CD14-positive monocyte (primary cell): ENCODE measurements around the gene SMARCA4. TPM values are rescaled to one million over a fixed set of nuclear protein-coding genes. Genes with fewer than 3 reads are reported as not detected.
A peak's percentile ranks its signal among the peaks of the same experiment; 100 is the strongest.

Source experiments
- DNase-seq, 3 donors: peaks; one replicate each; pipeline ENCODE4 v3.0.0-alpha.2; 2011 to 2022
- H2AFZ ChIP-seq: 2 replicates; pipeline ENCODE4 v1.6.0; 2012; ENCODE audit warnings: mild to moderate bottlenecking, low read depth, low read length, inconsistent platforms; ENCODE audit not compliant: insufficient read depth, poor library complexity, severe bottlenecking
- H3K27ac ChIP-seq, 2 donors: 1 replicate in 1 of 2; 2 replicates in 1 of 2; pipeline ENCODE4 v1.5.1; 2012 to 2013; ENCODE audit warnings: low read length in 2 of 2, control low read depth in 1 of 2, inconsistent platforms in 1 of 2, low read depth in 1 of 2, mild to moderate bottlenecking in 1 of 2
- H3K27me3 ChIP-seq, 2 donors: one replicate each; pipeline versions ENCODE4 v1.6.0 to v1.6.1; 2011 to 2013; ENCODE audit warnings: low read length in 2 of 2; ENCODE audit not compliant: control insufficient read depth in 2 of 2, insufficient read depth in 2 of 2
- H3K36me3 ChIP-seq, 2 donors: replicated peaks in 1 of 2; 1 replicate in 1 of 2; 2 replicates in 1 of 2; pipeline versions ENCODE4 v1.5.1 to v1.6.1; 2012 to 2013; ENCODE audit warnings: low read length in 2 of 2, control low read depth in 1 of 2, inconsistent platforms in 1 of 2, mild to moderate bottlenecking in 1 of 2; ENCODE audit not compliant: insufficient read depth in 2 of 2, control insufficient read depth in 1 of 2
- H3K4me1 ChIP-seq, 2 donors: 1 replicate in 1 of 2; 2 replicates in 1 of 2; pipeline versions ENCODE4 v1.5.1 to v1.6.1; 2012 to 2013; ENCODE audit warnings: low read length in 2 of 2, control low read depth in 1 of 2, inconsistent platforms in 1 of 2, mild to moderate bottlenecking in 1 of 2, moderate library complexity in 1 of 2; ENCODE audit not compliant: insufficient read depth in 2 of 2, control insufficient read depth in 1 of 2
- H3K4me2 ChIP-seq: replicated peaks from 2 replicates; pipeline ENCODE3; 2012; ENCODE audit warnings: low read length, moderate library complexity, mild to moderate bottlenecking; ENCODE audit not compliant: poor library complexity, severe bottlenecking; ENCODE audit errors: extremely low read depth
- H3K4me3 ChIP-seq, 3 experiments: fragments of 200-600 bp in 1 of 3; sonication (generic) in 1 of 3; replicated peaks in 1 of 3; 1 replicate in 2 of 3; 2 replicates in 1 of 3; pipeline ENCODE4 v1.5.1; 2011 to 2013; ENCODE audit warnings: low read length in 3 of 3, mild to moderate bottlenecking in 3 of 3, control low read depth in 2 of 3, low read depth in 2 of 3, inconsistent platforms in 1 of 3, moderate library complexity in 1 of 3
- H3K79me2 ChIP-seq: 2 replicates; pipeline ENCODE4 v1.6.0; 2012; ENCODE audit warnings: mild to moderate bottlenecking, control low read depth, inconsistent platforms, low read length, moderate library complexity; ENCODE audit not compliant: insufficient read depth
- H3K9ac ChIP-seq: 2 replicates; pipeline ENCODE4 v1.6.0; 2017; ENCODE audit warnings: low read length, mild to moderate bottlenecking; ENCODE audit not compliant: insufficient read depth, poor library complexity, severe bottlenecking
- H3K9me3 ChIP-seq, 2 donors: replicated peaks in 1 of 2; 1 replicate in 1 of 2; 2 replicates in 1 of 2; pipeline versions ENCODE4 v1.5.1 to v1.6.1; 2012 to 2013; ENCODE audit warnings: low read length in 2 of 2, control low read depth in 1 of 2; ENCODE audit not compliant: control insufficient read depth in 1 of 2, insufficient read depth in 1 of 2
- H4K20me1 ChIP-seq: 2 replicates; pipeline ENCODE4 v1.6.0; 2012; ENCODE audit warnings: mild to moderate bottlenecking, low read length, control low read depth, moderate library complexity; ENCODE audit not compliant: insufficient read depth
- H3K27ac Mint-ChIP-seq, 7 donors: one replicate each; pipeline ENCODE4 v1.8.0; 2020; ENCODE audit warnings: mild to moderate bottlenecking in 7 of 7, mixed read lengths in 7 of 7, moderate library complexity in 6 of 7, inconsistent platforms in 2 of 7
- H3K27me3 Mint-ChIP-seq, 3 donors: one replicate each; pipeline ENCODE4 v1.8.0; 2021 to 2022; ENCODE audit warnings: low read depth in 3 of 3, mild to moderate bottlenecking in 3 of 3, mixed read lengths in 3 of 3, moderate library complexity in 3 of 3, inconsistent platforms in 1 of 3
- H3K36me3 Mint-ChIP-seq, 2 donors: one replicate each; pipeline ENCODE4 v1.8.0; 2020; ENCODE audit warnings: mixed read lengths in 2 of 2, inconsistent platforms in 1 of 2, mild to moderate bottlenecking in 1 of 2
- H3K4me1 Mint-ChIP-seq: one replicate; pipeline ENCODE4 v1.8.0; 2020; ENCODE audit warnings: mild to moderate bottlenecking, mixed read lengths
- H3K4me3 Mint-ChIP-seq, 2 donors: one replicate each; pipeline ENCODE4 v1.8.0; 2020; ENCODE audit warnings: mild to moderate bottlenecking in 2 of 2, mixed read lengths in 2 of 2, moderate library complexity in 1 of 2
- H3K9me3 Mint-ChIP-seq, 7 donors: one replicate each; pipeline ENCODE4 v1.8.0; 2020 to 2022; ENCODE audit warnings: mixed read lengths in 7 of 7, mild to moderate bottlenecking in 6 of 7, moderate library complexity in 6 of 7, inconsistent platforms in 2 of 7
- WGBS: methylation state at CpG from one replicate; pipeline ENCODE4 v1.1.5; 2013; ENCODE audit warnings: missing lambda C conversion rate; ENCODE audit not compliant: insufficient coverage; 5-methylcytosine and 5-hydroxymethylcytosine counted together
- intact Hi-C, 2 donors: fragments of 100-400 bp; cut with micrococcal nuclease; formaldehyde crosslinking; loops; one replicate each; pipeline versions ENCODE4 v1.15.0 to v1.15.1; 2023
- polyA plus RNA-seq, 3 donors: library from polyadenylated mRNA; depleted of rRNA in 1 of 3; unstranded in 2 of 3; stranded (reverse) in 1 of 3; fragments of 300-500 nt in 2 of 3; fragments of >200 nt in 1 of 3; fragmentation: Illumina TruSeq in 2 of 3; gene quantifications; 1 replicate in 2 of 3; 2 replicates in 1 of 3; pipeline ENCODE4 v1.2.3, GENCODE V29; 2012 to 2021
- TF ChIP-seq, protein P1 (sequence below): fragments of 200-600 bp; IDR thresholded peaks from one replicate; pipeline ENCODE4 v1.8.0; 2022; ENCODE audit warnings: antibody characterized with exemption, mild to moderate bottlenecking

SMARCA4 gene
- polyA plus RNA-seq, 3 donors = 5.1 to 53.3 (median 7.0) TPM

DNA sequence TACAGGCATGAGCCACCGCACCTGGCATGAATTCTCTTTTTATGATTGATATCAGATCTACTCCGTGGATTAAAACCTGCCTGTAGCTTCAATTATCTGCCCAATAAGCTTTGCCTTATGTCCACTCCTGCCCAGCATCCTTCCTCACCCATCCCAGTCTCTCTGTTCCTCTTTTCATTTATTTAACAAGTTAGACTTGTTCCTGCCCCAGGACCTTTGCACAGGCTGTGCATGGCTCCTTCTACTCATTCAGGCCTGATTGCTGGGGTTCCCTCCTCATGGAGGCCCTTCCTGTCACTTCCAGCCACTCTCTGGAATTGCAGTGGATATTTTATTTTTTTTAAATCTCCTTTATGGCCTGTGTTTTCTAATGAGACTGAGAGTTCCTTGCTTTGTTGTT, 27.6 kb downstream of the SMARCA4 start:
- Mint-ChIP-seq H3K36me3 (peaks cover 66 to 93% of the 10 kb centered on the region in 2 donors), H3K27me3 (no peaks in the 10 kb centered on the region), H3K4me1 (no peaks in the 10 kb centered on the region), H3K27ac (peak overlapping the region in 1 of 7 donors; percentile 44), H3K4me3 (no peak overlapping the region), H3K9me3 (peaks cover 0 to 2% (median 0%) of the 10 kb centered on the region in 7 donors)
- H3K4me3 ChIP-seq = no peak overlapping the region
- TF ChIP-seq, protein P1, sequence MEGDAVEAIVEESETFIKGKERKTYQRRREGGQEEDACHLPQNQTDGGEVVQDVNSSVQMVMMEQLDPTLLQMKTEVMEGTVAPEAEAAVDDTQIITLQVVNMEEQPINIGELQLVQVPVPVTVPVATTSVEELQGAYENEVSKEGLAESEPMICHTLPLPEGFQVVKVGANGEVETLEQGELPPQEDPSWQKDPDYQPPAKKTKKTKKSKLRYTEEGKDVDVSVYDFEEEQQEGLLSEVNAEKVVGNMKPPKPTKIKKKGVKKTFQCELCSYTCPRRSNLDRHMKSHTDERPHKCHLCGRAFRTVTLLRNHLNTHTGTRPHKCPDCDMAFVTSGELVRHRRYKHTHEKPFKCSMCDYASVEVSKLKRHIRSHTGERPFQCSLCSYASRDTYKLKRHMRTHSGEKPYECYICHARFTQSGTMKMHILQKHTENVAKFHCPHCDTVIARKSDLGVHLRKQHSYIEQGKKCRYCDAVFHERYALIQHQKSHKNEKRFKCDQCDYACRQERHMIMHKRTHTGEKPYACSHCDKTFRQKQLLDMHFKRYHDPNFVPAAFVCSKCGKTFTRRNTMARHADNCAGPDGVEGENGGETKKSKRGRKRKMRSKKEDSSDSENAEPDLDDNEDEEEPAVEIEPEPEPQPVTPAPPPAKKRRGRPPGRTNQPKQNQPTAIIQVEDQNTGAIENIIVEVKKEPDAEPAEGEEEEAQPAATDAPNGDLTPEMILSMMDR = no peak
- peaks cover 16% of the 10 kb centered on the region for H3K79me2 ChIP-seq
- H3K27ac ChIP-seq = no peak overlapping the region
- DNase-seq = no peak
- peaks cover 85 to 98% of the 10 kb centered on the region in 2 donors for H3K36me3 ChIP-seq
- peaks cover 20% of the 10 kb centered on the region for H4K20me1 ChIP-seq
- no peaks in the 10 kb centered on the region for H3K4me1 ChIP-seq
- 100% methylated on average over 2 of the region's 2 CpGs for WGBS
- H3K4me2 ChIP-seq = no peak overlapping the region
- no peak overlapping the region for H3K9ac ChIP-seq
- intact Hi-C loops = no loop called here
- H3K27me3 ChIP-seq = no peaks in the 10 kb centered on the region
- H3K9me3 ChIP-seq = no peaks in the 10 kb centered on the region
- H2AFZ ChIP-seq = no peak overlapping the region

DNA sequence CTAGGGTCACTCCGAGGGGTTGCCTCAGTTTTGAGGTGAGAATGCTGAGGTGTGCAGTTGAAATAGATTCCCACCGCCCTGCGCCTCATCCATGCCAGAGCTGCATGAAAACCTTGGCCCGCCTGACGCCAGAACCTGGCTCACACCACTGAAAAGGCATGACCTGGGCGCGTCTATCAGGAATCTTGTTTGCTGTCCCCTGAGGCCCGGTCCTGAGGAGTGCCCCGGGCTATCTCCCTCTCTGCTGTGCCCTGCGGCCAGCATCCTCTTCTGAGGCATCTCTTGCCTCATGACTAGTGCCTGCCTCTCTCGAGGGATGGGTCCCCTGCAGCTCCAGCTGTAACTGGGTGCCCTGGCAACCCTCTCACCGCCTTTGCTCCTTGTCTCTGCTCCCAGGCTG, 28.1 kb downstream of the SMARCA4 start:
- Histone ChIP-seq H4K20me1 (peaks cover 15% of the 10 kb centered on the region), H3K79me2 (peaks cover 11% of the 10 kb centered on the region), H3K9me3 (no peaks in the 10 kb centered on the region), H3K27me3 (no peaks in the 10 kb centered on the region), H3K27ac (no peak overlapping the region), H3K4me3 (no peak overlapping the region), H3K36me3 (peaks cover 84 to 97% of the 10 kb centered on the region in 2 donors), H3K9ac (no peak overlapping the region), H3K4me1 (no peaks in the 10 kb centered on the region), H2AFZ (no peak overlapping the region), H3K4me2 (no peak overlapping the region)
- H3K9me3 Mint-ChIP-seq = peaks cover 0 to 2% (median 0%) of the 10 kb centered on the region in 7 donors
- peaks cover 64 to 92% of the 10 kb centered on the region in 2 donors for H3K36me3 Mint-ChIP-seq
- H3K4me3 Mint-ChIP-seq = no peak overlapping the region
- H3K27me3 Mint-ChIP-seq = no peaks in the 10 kb centered on the region
- TF ChIP-seq, protein P1 = no peak
- H3K4me1 Mint-ChIP-seq = no peaks in the 10 kb centered on the region
- WGBS = 98% methylated on average over 12 of the region's 12 CpGs
- DNase-seq = no peak
- H3K27ac Mint-ChIP-seq = peak overlapping the region in 1 of 7 donors; percentile 20
- intact Hi-C loops = no loop called here
